Measurements from ENCODE around the gene DCC. TPM values are rescaled to one million over a fixed set of nuclear protein-coding genes. Genes with fewer than 3 reads are reported as not detected.
A peak's percentile ranks its signal among the peaks of the same experiment; 100 is the strongest.

The DCC gene
- total RNA-seq, 1 experiment from 2014 or later, result not detected

- H3K27me3 ChIP-seq (ENCODE audit: low read length), result no peaks in the 10 kb centered on the region
- DNase-seq, result peak; percentile 67
- no peaks in the 10 kb centered on the region for H3K9me2 ChIP-seq (replicated peaks; ENCODE audit: insufficient read depth, low read length)
These were observed 1228.1 kb downstream of the DCC start for GRCh38 chr18:53567929-53568574.

More at GRCh38 chr18:53567929-53568574, 1228.1 kb downstream of the DCC start:
- no peak overlapping the region for H3K4me2 ChIP-seq (ENCODE audit: low read depth, low read length, poor library complexity, severe bottlenecking)
- no peak overlapping the region for H3K9ac ChIP-seq (ENCODE audit: low read length)
- no peaks in the 10 kb centered on the region for H4K20me1 ChIP-seq (ENCODE audit: insufficient read depth, low read depth, low read length)
- no peak overlapping the region for H3K4me3 ChIP-seq (ENCODE audit: low read length)
- H3K9me3 ChIP-seq (ENCODE audit: low read length), result no peaks in the 10 kb centered on the region
- no peaks in the 10 kb centered on the region for H3K79me2 ChIP-seq (ENCODE audit: low read length)
- no peaks in the 10 kb centered on the region for H3K4me1 ChIP-seq (ENCODE audit: low read length)
- H3K36me3 ChIP-seq (ENCODE audit: insufficient read depth, low read length), result no peaks in the 10 kb centered on the region
- no peak overlapping the region for H3K27ac ChIP-seq (ENCODE audit: low read length)
- H2AFZ ChIP-seq (ENCODE audit: low read length), result no peak overlapping the region

Small RNA genes lying within 50 kb of the gene (small RNA-seq; reads per million reads assigned to genes)
- gene AC011155.1, result not detected
- not detected for gene MIR4528
